GM18517 (cell line): ENCODE measurements around the gene KLHL11.

Source experiments
- ATAC-seq: cut with Tn5 transposase; IDR thresholded peaks from one replicate; pipeline ENCODE4 v1.9.1; 2021; ENCODE audit warnings: mild to moderate bottlenecking, moderate library complexity; ENCODE audit not compliant: unreplicated experiment

Gene KLHL11

GRCh38 chr17:41864836-41865595 is at the start of gene KLHL11:
Gene KLHL11, minus strand, starts transcription at chr17:41865423. Its CDS starts 53 bp downstream, at chr17:41865370.
- ATAC-seq = peak; percentile 87

GRCh38 chr17:41915020-41915419 is 49.8 kb upstream of the KLHL11 start:
- no peak for ATAC-seq

- no peak for ATAC-seq
Measured at GRCh38 chr17:41914358-41914766, 49.1 kb upstream of the KLHL11 start.

GRCh38 chr17:41913798-41914197 is 48.6 kb upstream of the KLHL11 start:
- ATAC-seq = no peak

GRCh38 chr17:41912925-41913324 is 47.7 kb upstream of the KLHL11 start:
- no peak for ATAC-seq

- ATAC-seq = no peak
Measured at GRCh38 chr17:41910701-41911391, 45.6 kb upstream of the KLHL11 start.

- ATAC-seq = no peak
Measured at GRCh38 chr17:41909088-41909487, 43.9 kb upstream of the KLHL11 start.

- no peak for ATAC-seq
Measured at GRCh38 chr17:41907633-41908539, 42.7 kb upstream of the KLHL11 start.

GRCh38 chr17:41907185-41907556 is 41.9 kb upstream of the KLHL11 start:
- ATAC-seq = no peak

- ATAC-seq = no peak
Measured at GRCh38 chr17:41906465-41907184, 41.4 kb upstream of the KLHL11 start.

GRCh38 chr17:41905172-41905571 is 39.9 kb upstream of the KLHL11 start:
- ATAC-seq = no peak

GRCh38 chr17:41904242-41904841 is 39.1 kb upstream of the KLHL11 start:
- no peak for ATAC-seq

- no peak for ATAC-seq
Measured at GRCh38 chr17:41901646-41902045, 36.4 kb upstream of the KLHL11 start.

- no peak for ATAC-seq
Measured at GRCh38 chr17:41896726-41897125, 31.5 kb upstream of the KLHL11 start.

GRCh38 chr17:41895617-41896016 is 30.4 kb upstream of the KLHL11 start:
- ATAC-seq = no peak

- no peak for ATAC-seq
Measured at GRCh38 chr17:41894791-41895331, 29.6 kb upstream of the KLHL11 start.

- no peak for ATAC-seq
Measured at GRCh38 chr17:41893384-41893783, 28.2 kb upstream of the KLHL11 start.

GRCh38 chr17:41892021-41892376 is 26.8 kb upstream of the KLHL11 start:
- ATAC-seq = no peak

GRCh38 chr17:41891135-41892020 is 26.2 kb upstream of the KLHL11 start:
- ATAC-seq = no peak
